GM19395 (cell line): ENCODE data around the gene HSF2BP.
"Not testable (repeated sequence)": the region's sequence is repeated elsewhere in the genome, so short reads cannot be mapped to it uniquely, and the experiment has no call there.

Experiments
- ATAC-seq: cut with Tn5 transposase; IDR thresholded peaks from one replicate; pipeline ENCODE4 v1.9.1; 2021; ENCODE audit warnings: mild to moderate bottlenecking, moderate library complexity; ENCODE audit not compliant: unreplicated experiment

Gene HSF2BP

DNA sequence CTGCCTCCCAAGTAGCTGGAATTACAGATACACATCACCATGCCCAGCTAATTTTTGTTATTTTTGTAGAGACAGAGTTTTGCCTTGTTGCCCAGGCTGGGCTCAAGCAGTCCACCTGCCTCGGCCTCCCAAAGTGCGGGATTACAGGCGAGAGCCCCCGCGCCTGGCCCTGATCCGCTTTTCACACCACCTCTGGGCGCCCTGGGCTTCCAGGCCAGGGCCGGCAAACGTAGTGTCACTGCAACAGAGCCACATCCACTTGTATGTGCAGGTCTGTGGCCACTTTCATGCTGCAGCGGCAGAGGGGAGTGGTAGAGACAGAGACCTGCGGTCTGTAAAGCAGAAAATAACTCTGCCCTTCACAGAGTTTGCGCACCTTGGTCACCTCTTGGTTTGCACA is 29.6 kb upstream of the HSF2BP start:
- ATAC-seq = no peak

GRCh38 chr21:43687566-43688399 is 28.5 kb upstream of the HSF2BP start:
- ATAC-seq = no peak

DNA sequence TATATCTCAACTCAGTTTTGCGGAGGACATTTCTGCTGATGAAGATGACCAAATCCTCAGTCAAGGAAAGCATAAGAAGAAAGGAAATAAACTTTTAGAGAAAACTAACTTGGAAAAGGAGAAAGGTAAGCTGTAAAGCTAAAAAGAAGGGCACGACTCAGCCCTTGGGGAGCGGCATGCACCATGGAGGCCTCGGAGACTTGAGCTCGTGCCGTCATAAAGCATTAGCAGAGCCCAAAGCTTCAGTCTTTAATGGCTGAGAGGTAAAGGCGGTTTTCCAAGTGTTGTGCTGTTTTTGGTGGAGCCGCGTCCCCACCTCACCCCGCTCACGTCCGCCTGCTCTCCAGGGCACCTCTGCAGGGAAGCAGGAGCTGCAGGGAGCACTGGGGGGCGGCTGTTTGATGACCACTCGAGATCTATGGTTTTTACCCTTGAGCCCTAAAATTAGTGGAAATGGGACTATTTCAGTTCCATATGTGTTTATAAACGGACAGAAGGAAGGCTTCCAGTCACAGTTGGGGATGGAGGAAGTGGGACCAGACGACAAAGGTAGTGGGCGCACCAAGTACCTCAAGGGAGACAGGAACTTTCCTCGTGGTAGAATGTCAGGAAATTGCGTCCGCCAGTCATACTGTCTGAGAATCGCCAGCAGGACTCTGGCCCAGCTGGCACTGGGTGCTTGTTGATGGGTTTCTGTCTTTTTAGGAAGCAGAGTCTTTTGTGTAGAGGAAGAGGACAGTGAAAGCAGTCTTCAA is 27.7 kb upstream of the HSF2BP start:
- ATAC-seq = no peak

DNA sequence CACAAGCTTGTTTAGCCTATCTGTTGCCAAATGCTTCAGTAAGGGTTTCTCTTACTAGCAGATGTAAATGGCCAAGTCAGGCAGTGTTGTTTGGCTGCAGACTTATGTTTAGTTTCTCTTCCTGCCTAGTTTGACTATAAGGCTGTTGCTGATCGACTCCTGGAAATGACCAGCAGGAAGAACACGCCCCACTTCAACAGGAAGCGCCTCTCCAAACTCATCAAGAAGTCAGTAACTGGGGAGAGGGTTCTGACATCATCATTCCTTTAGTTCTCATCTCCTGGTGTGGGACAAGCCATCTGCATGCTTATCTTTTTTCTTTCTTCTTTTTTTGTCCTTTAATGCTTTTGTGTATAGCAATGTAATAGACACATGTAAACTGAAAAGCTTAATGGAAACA is 25.1 kb upstream of the HSF2BP start:
- ATAC-seq = no peak

DNA sequence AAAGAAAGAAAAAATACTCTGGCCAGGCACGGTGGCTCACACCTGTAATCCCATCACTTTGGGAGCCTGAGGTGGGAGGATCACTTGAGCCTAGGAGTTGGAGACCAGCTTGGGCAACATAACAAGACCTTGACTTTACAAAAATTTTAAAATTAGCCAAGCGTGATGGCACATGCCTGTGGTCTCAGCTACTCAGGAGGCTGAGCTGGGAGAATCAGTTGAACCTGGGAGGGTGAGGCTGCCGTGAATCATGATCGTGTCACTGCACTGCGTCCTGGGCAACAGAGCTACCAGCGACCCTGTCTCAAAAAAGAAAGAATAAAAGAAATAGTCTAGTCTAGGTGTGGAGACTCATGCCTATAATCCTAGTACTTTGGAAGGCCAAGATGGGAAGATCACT is 22.4 kb upstream of the HSF2BP start:
- ATAC-seq = no peak

DNA sequence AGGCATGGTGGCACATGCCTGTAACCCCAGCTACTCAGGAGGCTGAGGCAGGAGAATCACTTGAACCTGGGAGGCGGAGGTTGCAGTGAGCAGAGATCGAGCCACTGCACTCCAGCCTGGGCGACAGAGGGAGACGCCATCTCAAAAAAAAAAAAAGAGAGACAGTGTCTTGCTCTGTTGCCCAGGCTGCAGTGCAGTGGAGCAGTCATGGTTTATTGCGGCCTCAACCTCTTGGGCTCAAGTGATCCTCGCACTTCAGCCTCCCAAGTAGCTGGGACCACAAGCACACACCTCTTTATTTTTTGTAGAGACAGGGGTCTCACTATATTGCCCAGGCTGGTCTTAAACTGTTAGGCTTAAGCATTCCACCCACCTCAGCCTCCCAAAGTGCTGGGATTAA is 21.1 kb upstream of the HSF2BP start:
- not testable (repeated sequence) for ATAC-seq

DNA sequence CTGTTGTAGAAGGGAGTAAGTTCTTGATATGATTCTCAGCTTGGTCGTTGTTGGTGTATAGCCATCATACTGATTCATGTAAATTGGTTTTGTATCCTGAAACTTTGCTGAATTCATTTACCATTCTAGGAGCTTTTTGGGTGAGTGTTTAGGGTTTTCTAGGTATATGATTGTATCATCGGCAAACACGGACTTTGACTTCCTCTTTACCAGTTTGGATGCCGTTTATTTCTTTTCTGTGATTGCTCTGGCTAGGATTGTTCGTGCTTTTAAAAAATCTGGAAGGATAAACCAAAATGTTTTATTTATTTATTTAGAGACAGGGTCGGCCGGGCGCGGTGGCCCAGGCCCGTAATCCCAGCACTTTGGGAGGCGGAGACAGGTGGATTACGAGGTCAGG is 20.7 kb upstream of the HSF2BP start:
- no peak for ATAC-seq

DNA sequence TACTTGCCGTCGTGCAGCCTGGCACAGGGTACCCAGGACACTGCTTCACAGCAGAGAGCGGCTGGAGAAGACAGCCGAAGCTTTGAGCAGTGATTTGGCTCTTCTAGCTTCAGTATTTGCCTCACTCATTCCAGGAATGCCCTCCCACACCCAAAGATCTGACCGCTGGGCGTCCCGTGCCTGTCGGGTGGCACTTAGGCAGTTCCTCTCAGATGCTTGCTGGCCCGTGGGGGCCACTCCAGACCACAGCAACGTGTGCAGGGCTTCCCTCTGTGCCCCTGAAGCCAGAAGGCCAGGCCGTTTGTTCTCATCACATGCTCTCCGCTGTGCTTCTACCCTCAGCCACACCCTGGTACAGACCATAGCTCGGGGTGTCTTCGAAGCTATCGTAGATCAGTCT is 17.1 kb upstream of the HSF2BP start:
- no peak for ATAC-seq

GRCh38 chr21:43675871-43676270 is 16.6 kb upstream of the HSF2BP start:
- ATAC-seq = no peak

- no peak for ATAC-seq
Measured at GRCh38 chr21:43669828-43670605, 10.7 kb upstream of the HSF2BP start.

- no peak for ATAC-seq
Measured at GRCh38 chr21:43667191-43667904, 8.1 kb upstream of the HSF2BP start.

GRCh38 chr21:43665879-43666278 is 6.6 kb upstream of the HSF2BP start:
- ATAC-seq = no peak

DNA sequence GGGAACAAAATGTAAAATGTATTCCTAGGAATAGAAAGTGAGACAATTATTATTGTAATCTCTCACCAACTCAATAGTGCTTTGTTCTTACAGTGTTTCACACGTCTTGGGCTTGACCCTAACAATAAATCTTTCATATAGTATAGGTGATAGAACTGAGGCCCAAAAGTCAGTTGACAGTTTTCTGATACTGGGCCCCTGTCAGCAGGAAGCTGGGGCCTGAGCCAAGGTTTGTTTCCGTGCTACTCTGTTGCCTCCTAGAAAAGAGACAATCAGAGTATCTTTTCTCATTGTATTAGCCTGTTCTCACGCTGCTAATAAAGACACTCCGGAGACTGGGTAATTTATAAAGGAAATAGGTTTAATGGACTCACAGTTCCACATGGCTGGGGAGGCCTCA is 5.1 kb upstream of the HSF2BP start:
- ATAC-seq = no peak

DNA sequence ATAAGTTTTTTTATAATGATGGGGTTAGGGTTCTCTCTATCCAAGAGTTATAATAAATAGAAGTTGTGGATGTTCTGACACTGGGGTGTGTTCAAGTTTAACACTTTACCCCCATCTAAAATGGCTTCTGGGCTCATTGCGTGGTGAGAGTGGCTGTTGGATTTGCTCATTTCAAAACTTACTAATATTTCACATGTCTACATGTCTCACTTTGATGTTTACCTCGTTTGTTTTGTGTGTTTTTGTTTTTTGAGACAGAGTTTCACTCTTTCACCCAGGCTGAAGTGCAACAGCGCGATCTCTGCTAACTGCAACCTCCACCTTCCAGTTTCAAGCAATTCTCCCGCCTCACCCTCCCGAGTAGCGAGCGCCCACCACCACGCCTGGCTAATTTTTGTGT is 3.7 kb upstream of the HSF2BP start:
- no peak for ATAC-seq

DNA sequence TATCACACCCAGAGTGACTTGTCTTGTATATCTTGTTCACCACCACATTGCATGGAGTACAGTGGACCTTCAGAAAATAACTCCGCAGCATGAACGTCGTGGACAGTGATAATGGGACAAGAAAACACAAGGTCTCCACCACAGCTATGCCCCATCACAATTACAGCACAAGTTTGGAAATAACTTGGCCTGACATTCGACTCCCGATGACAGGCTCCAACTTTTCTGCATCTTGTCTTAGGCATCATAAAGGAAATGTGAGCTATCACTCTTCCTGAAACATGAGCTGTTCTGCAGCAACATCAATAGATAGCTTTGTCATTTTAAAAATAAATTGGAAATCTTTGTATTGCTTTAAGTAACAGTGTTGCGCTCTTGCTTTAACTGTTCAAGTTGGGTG is 3.0 kb upstream of the HSF2BP start:
- ATAC-seq = no peak

DNA sequence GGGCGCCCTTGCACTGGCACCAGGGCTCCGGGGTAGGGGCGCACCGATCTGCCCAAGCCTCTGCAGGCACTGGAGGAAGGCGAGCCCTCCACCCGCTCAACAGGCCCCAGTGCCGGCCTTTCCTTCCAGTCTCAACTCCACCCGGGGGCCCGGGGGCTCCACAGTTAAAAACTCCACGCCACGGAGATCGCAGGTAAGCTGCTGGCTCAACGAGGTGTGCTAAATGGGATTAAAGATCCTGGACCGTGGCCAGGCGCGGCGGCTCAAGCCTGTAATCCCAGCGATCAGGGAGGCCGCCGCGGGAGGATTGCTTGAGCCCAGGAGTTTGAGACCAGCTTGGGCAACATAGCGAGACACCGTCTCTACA is 536 bp downstream of the HSF2BP start:
- ATAC-seq = no peak

DNA sequence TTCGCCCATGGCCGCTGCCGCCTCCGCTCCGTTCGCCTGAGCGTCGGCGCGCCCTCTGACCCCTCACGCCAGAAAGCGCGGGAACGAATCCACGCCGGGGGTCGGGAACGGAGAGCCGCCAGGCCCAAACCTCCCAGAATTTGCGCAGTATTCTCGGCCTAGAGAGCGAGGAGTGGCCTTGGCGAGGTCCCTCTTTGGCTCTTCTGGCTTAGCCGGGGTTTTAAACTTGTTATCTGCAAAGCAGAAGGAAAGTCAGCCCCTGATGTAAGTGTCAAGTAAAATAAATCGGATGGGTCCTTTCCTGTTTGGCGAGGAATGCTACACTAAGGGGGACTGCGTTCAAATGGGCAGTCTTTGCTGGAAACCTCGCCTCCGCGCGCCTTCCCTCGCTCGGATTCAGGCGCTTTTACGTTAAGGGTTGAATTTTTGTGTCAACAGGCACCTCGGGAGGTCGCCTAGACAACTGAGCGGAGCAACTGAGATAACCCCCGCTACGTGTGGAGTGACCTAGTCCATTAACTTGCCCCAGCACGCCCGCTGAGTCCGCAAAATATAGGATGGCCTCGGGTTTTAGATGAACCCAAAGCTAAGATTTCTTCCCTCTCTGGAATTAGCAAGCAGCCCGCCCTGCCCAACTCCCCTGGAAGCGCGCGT is 1.1 kb downstream of the HSF2BP start:
- no peak for ATAC-seq

GRCh38 chr21:43657355-43658087 is 1.8 kb downstream of the HSF2BP start:
- ATAC-seq = no peak

DNA sequence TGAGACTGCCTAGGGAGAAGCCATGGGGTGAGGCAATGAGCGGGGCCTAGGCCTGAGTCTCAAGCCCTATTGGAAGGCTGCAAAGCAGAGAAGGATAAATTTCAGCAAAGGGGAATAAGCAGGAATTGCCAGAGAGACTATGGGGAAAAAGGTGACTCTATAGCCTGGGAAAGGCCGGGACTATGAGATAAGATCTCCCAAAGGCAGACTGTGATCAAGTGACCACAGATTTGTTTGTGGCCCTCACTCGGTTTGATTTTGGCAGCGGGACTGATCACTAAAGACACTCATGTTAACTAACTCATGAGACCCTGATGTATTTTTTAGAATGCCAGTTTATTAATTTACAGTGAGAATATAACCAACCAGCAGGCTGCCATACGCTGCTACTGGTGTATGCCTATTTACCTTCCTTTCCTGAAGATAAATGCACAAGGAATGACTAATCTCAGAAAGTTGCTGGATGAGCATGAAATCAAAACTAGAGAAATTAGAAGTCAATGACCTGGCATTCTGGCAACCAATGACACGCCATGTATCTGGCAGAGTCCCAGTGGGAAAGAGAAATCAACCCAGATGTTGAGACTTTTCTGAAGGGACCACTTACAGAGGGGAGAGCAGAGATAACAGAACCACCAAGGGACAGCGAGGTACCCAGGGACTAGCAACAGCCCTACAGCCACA is 4.3 kb downstream of the HSF2BP start:
- no peak for ATAC-seq
